DOHH2 (cell line): ENCODE measurements around the gene SLC38A3.

Experiments
- H3F3A ChIP-seq: fragments of 200-600 bp; sonication (generic), shearing (Covaris generic); 2 replicates; pipeline ENCODE4 v1.6.0; 2016; ENCODE audit warnings: antibody characterized with exemption, mild to moderate bottlenecking; ENCODE audit not compliant: control insufficient read depth, insufficient read depth
- H3K27ac ChIP-seq: fragments of 200-600 bp; sonication (generic); 2 replicates; pipeline ENCODE4 v1.5.1; 2014; ENCODE audit warnings: low read depth, mild to moderate bottlenecking, low read length, moderate library complexity
- H3K27me3 ChIP-seq: fragments of 200-600 bp; sonication (generic); 2 replicates; pipeline ENCODE4 v1.6.1; 2014; ENCODE audit warnings: mild to moderate bottlenecking, low read length, mixed read lengths; ENCODE audit not compliant: control insufficient read depth
- H3K36me3 ChIP-seq: fragments of 200-600 bp; sonication (generic); 2 replicates; pipeline ENCODE4 v1.6.1; 2014; ENCODE audit warnings: mild to moderate bottlenecking, low read length, moderate library complexity, mixed read lengths; ENCODE audit not compliant: control insufficient read depth
- H3K4me1 ChIP-seq: fragments of 200-600 bp; sonication (generic); 2 replicates; pipeline ENCODE4 v1.6.1; 2014; ENCODE audit warnings: mild to moderate bottlenecking, low read length, mixed read lengths; ENCODE audit not compliant: control insufficient read depth
- H3K4me2 ChIP-seq: fragments of 200-600 bp; sonication (generic); 2 replicates; pipeline ENCODE4 v1.6.0; 2014; ENCODE audit warnings: mild to moderate bottlenecking, low read length, moderate library complexity
- H3K4me3 ChIP-seq: fragments of 200-600 bp; sonication (generic); 2 replicates; pipeline ENCODE4 v1.5.1; 2014; ENCODE audit warnings: mild to moderate bottlenecking, low read length, mixed read lengths
- H3K79me2 ChIP-seq: fragments of 200-600 bp; sonication (generic); 2 replicates; pipeline ENCODE4 v1.6.1; 2014; ENCODE audit warnings: mild to moderate bottlenecking, low read length, mixed read lengths; ENCODE audit not compliant: control insufficient read depth
- H3K9me2 ChIP-seq: fragments of 200-600 bp; sonication (generic); replicated peaks from 2 replicates; pipeline ENCODE4 v1.6.1; 2014; ENCODE audit warnings: mild to moderate bottlenecking, low read length, mixed read lengths; ENCODE audit not compliant: control insufficient read depth
- H3K9me3 ChIP-seq: fragments of 200-600 bp; sonication (generic); 2 replicates; pipeline ENCODE4 v1.6.1; 2014; ENCODE audit warnings: antibody characterized with exemption, low read length, mixed read lengths; ENCODE audit not compliant: control insufficient read depth, insufficient read depth
- H4K20me1 ChIP-seq: fragments of 200-600 bp; sonication (generic); 2 replicates; pipeline ENCODE4 v1.6.0; 2014; ENCODE audit warnings: low read depth, mild to moderate bottlenecking, antibody characterized with exemption, low read length, moderate library complexity; ENCODE audit not compliant: control insufficient read depth, insufficient read depth
- EZH2phosphoT487 ChIP-seq: fragments of 200-600 bp; sonication (generic); IDR thresholded peaks from 2 replicates; pipeline ENCODE4 v1.6.1; 2017; ENCODE audit warnings: borderline replicate concordance, mild to moderate bottlenecking, antibody characterized with exemption, low read length, moderate library complexity, mixed read lengths
- TF ChIP-seq, protein P1 (sequence below): fragments of 200-600 bp; sonication (generic); IDR thresholded peaks from one replicate; pipeline ENCODE4 v1.5.1; 2014; ENCODE audit warnings: antibody characterized with exemption, mild to moderate bottlenecking, low read depth, low read length; ENCODE audit not compliant: poor library complexity, severe bottlenecking

Gene SLC38A3

GRCh38 chr3:50215529-50215928 is 10.5 kb downstream of the SLC38A3 start:
- H3K27me3 ChIP-seq, result peaks cover 7% of the 10 kb centered on the region
- H3K4me1 ChIP-seq, result peaks cover under 1% of the 10 kb centered on the region; the same call in 1 of the 2 replicates
- no peaks in the 10 kb centered on the region for H3K9me3 ChIP-seq
- no peaks in the 10 kb centered on the region for H3K36me3 ChIP-seq
- H3F3A ChIP-seq, result no peaks in the 10 kb centered on the region
- no peak overlapping the region for H3K27ac ChIP-seq
- no peak overlapping the region for H3K4me2 ChIP-seq
- TF ChIP-seq EZH2phosphoT487, result no peak
- TF ChIP-seq, protein P1, sequence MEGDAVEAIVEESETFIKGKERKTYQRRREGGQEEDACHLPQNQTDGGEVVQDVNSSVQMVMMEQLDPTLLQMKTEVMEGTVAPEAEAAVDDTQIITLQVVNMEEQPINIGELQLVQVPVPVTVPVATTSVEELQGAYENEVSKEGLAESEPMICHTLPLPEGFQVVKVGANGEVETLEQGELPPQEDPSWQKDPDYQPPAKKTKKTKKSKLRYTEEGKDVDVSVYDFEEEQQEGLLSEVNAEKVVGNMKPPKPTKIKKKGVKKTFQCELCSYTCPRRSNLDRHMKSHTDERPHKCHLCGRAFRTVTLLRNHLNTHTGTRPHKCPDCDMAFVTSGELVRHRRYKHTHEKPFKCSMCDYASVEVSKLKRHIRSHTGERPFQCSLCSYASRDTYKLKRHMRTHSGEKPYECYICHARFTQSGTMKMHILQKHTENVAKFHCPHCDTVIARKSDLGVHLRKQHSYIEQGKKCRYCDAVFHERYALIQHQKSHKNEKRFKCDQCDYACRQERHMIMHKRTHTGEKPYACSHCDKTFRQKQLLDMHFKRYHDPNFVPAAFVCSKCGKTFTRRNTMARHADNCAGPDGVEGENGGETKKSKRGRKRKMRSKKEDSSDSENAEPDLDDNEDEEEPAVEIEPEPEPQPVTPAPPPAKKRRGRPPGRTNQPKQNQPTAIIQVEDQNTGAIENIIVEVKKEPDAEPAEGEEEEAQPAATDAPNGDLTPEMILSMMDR, result no peak
- 0 out of 2 replicates have a peak, but pooled peaks cover 3% of the 10 kb centered on the region for H4K20me1 ChIP-seq
- H3K4me3 ChIP-seq, result no peak overlapping the region
- no peaks in the 10 kb centered on the region for H3K9me2 ChIP-seq
- no peaks in the 10 kb centered on the region for H3K79me2 ChIP-seq

DNA sequence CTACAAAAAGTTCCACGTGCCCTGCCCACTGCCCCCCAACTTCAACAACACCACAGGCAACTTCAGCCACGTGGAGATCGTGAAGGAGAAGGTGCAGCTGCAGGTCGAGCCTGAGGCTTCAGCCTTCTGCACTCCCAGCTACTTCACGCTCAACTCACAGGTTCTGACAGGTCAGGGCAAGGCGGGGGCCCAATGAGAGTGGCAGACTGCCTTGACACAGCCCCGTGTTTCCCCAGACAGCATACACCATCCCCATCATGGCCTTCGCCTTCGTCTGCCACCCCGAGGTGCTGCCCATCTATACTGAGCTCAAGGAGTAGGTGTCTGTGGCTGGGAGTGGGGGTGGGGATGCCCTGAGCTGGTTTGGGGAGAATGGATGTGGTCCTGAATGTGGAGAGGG is 12.6 kb downstream of the SLC38A3 start:
- Histone ChIP-seq H4K20me1 (no peaks in the 10 kb centered on the region), H3K27ac (no peak overlapping the region), H3K79me2 (no peaks in the 10 kb centered on the region), H3K4me2 (no peak overlapping the region), H3K9me3 (no peaks in the 10 kb centered on the region), H3K27me3 (peaks cover 2% of the 10 kb centered on the region; the same call in 1 of the 2 replicates), H3K4me3 (no peak overlapping the region), H3F3A (no peaks in the 10 kb centered on the region), H3K9me2 (no peaks in the 10 kb centered on the region), H3K4me1 (peaks cover 13% of the 10 kb centered on the region), H3K36me3 (no peaks in the 10 kb centered on the region)
- no peak for TF ChIP-seq EZH2phosphoT487
- TF ChIP-seq, protein P1, result no peak

- Histone ChIP-seq H3K9me3 (no peaks in the 10 kb centered on the region), H3K4me1 (peaks cover 13% of the 10 kb centered on the region), H3K4me3 (no peak overlapping the region), H3K9me2 (no peaks in the 10 kb centered on the region), H3F3A (no peaks in the 10 kb centered on the region), H3K4me2 (no peak overlapping the region), H3K27ac (no peak overlapping the region), H3K36me3 (no peaks in the 10 kb centered on the region), H3K79me2 (no peaks in the 10 kb centered on the region), H4K20me1 (no peaks in the 10 kb centered on the region), H3K27me3 (peaks cover 2% of the 10 kb centered on the region; the same call in 1 of the 2 replicates)
- TF ChIP-seq, protein P1, result no peak
- no peak for TF ChIP-seq EZH2phosphoT487
Measured at GRCh38 chr3:50218448-50218847, 13.4 kb downstream of the SLC38A3 start.
